GM21786 (cell line): ENCODE data around the gene GFRA1.

Source experiments
- ATAC-seq: cut with Tn5 transposase; IDR thresholded peaks from one replicate; pipeline ENCODE4 v1.9.1; 2021; ENCODE audit not compliant: unreplicated experiment

The GFRA1 gene

DNA sequence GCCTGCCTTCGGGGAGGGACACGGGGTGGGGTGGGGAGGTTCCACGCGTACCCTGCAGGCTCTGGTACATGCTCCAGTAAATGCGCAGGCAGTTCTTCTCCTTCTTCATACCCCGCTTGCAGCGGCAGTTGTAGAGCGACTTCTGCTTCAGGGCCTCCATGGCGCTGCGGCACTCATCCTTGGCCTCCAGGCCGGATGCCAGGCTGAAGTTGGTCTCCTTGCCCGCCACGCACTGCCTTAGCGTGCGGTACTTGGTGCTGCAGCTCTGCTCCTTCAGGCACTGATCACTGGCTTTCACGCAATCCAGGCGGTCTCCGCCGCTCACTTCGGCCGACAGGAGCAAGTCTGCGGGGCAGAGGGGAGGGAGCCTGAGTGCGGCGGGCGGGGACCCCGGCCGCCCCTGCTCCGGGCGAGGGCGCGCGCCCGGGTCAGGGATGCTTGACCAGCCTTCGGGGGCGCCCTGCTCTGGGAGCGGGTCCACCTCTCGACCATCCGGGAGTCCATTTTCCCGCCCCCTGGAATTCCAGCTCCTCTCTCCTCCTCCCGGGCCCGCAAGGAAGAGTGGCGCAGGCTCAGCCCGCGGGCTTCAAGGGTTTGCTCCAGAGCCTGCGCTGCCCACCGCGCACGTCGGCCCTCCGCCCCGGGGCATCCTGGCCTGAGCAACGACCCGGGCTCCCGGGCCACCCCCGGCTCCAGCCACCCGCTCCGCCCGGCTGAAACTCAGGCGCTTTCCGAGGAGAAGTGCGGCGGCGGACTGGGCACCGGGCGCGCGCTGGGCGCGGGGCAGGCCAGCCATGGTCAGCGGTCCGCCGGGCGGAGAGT lies 2.0 kb downstream of the GFRA1 start:
- ATAC-seq, result no peak

DNA sequence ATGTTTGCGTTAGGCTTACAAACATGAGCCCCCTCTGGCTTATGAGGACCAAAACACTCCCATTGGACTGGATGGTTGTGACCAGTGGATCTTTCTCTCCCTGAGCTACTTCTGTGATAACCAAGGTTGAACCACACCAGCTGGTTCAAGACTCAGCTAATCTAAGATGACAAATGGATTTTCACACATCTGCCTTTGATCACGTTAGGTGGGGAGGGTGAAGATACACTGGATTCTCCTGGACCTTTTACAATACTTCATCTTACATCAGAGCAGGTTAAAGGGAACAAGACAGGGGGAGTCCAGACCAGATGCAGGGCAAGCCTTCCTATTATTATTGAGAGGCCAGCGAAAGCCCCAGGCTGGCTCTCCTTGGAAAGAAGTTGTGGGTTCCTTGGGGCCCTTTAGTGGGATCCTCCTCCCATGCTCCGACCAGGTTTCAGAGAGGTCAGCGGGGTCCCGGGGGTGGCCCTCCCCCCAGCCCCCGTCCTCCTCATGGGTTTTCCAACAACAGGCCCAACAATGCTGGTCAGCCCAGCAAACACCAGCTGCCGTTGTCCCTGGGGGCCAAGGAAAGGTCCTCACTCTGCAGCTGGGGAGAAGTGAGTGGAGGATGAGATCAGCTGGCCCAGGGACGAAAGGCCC lies 2.8 kb downstream of the GFRA1 start:
- no peak for ATAC-seq

DNA sequence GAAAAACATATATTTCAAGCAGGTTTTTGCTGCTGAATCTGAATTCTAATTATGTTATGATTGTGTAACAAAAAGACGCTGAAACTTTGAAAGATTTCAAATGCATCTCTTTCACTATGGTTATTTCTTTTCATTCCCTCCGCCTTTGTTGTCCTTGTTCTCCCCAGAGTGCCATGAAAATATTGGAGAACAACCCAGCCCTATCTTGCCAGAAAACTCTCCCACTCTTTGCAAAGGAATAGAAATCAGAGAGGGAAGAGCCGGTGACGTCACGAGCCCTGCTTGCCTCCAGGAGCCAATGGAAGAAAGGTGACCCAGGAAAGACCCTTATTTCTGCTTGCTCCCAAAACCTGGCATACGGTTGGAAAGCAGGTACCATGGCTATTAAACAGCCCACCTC lies 3.4 kb downstream of the GFRA1 start:
- ATAC-seq, result no peak

DNA sequence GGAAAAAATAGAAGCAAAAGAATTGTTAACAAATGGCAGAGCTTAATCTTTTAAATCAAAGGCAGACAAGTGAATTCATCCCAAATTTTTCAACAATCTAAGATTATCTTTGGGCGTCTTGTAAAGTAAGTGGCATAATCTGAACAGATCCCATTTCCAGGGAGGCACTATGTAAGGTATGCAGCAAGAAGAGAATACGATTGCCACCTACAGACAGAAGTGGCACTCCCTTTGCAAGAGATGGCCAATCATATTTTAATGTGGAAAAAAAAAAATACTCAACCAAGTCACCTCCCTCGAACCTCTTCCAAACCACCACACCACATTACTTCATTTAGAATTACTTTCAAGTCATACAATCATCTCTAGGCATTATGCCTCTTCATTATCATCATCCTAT lies 4.0 kb downstream of the GFRA1 start:
- ATAC-seq, result no peak

DNA sequence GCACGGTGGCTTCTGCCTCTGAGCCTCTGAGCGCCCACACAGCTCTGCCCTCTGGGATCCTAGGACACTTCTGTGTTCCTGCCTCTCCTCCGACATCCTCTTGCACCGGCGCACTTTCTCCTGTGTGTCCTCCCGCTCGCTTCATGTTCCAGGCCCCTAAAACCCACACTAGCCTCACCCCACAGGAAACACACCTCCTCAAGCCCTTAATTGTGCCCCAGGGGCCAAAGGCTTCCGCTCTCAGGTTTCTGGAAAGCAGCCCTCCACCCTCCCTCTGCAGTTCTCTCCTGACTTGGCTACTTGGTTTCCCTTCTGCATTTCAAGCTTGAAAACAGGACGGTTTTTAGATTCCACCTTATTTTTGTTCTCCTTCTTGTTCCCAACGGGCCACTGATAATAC lies 7.3 kb downstream of the GFRA1 start:
- ATAC-seq, result no peak

DNA sequence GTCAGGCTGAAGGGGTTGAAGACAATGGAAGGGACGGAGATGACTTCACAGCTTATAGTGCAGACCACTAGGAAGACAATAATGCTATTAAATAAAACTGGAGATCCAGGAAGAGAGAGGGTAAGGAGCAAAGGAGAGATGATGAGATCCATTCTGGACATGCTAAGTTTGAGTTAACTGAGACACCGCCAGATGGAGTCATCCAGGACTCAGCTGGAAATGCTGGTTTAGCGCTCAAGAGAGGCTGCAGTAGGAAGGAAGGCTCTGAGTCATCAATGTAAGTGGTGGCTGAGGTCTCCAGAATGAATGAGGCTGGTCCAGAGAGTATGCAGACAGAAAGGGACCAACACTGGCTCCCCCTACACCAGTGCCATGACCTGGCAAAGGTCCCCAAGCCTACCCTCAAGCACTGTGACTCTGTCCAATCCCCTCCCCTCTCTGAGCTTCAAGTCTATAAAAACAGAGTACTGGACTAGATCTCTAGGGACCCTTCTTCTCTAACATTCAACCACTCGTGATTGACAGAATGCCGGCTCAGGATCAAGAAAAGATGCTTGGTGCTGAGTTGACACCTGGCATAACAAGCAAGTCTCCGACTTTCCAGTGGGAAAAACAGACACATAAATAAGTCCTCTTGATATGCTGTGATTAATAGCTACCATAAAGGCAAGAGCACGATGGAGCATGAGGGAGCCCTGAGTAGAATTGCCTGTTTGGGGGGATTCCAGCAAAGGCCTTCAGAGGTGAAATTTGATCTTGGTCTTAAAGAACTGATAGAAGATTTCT lies 8.9 kb downstream of the GFRA1 start:
- no peak for ATAC-seq

DNA sequence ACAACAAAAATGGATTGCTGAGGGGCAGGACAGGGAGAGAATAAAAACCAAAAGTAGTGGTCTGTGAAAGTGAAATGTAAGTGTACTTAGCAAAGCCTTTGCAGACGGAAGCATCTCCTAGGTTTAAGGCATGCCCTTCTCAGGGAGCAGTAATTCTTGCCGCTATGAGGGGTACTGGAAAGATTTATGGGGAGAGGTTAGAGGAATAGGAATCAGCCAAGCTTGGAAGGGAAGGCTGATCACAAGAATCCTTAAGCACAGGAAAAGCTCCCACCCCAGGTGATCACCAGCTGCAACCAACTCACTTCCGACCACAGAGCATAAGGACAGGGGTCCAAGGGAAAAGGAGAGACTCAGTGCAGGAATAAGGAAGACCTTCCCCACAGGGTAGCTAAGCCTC lies 10.3 kb downstream of the GFRA1 start:
- ATAC-seq, result no peak

DNA sequence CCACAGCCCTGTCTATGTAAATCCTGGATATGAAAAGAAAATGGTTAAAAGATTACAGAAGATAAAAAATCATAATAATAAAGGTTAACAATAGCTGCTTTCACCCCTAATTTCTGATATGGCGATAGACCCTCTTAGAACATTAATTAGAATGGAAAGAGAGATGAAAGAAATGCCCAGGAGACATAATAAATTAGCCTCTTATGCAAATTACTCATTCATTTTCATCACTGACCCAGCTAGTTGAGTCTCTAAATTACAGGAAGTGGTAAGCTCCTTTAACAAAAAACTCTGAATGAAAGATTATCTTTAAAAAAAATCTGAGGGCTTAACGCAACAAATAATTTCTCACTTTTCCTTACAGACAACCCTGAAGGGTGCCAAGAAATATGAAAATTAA lies 12.4 kb downstream of the GFRA1 start:
- ATAC-seq, result no peak

DNA sequence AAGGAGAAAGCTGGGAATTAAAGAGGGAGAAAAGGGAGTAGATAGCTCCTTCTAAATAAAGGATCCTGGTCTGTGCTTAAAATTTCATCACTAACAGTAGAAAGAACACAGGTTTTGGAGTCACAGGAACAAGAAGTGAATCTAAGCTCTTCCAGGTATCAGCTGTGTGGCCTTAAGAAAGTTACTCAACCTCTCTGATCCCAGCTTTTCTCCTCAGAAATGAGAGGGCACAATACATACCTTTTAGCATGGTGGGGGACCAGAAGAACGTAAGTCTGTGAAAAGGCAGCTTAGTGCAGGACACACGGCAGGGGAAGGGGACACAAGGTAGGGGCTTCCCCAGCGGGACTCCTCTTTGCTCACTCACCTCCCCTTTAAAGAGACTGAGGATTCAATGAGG lies 13.4 kb downstream of the GFRA1 start:
- ATAC-seq, result no peak

DNA sequence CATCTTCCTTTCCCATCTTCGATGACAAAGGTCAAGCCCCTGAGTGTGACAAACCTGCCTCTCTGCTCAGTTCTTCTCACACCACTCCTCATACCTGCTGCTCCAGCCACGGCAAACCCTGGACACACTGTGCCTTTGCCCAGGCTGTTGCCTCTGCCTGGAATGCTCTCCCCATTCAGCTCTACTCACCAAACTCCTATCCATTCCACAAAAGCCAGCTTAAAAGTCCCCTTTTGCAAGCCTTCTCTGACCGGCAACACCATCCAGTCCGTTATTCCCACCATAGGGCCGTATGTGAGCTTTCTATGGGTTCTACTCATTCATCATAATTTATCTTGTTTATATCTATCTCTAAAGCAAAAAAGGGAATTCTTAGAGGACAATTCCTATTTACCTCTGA lies 15.2 kb downstream of the GFRA1 start:
- no peak for ATAC-seq

DNA sequence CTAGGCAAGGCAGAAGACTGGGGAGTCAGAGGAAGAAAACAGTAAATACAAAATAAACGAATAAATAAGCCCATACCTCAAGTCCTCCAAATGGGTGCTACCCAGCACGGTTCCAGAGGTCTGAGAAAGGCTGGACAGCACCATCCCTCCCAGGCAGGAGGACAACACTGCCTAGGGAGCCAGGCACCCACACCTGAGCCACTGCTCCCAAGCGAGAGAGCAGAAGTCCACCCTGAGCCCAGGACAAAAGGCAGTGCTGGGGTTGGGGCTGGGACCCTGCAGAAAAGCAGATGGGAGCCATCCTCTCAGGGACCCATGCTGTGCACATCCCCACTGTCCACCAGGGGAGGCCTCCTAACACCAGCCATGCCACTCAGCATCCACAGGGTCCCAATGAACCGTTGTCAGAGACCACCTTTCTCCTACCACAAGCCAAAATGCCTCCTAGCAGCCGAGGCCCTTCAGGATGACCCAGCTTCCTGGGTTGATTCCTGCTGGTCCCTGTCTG lies 16.2 kb downstream of the GFRA1 start:
- no peak for ATAC-seq

DNA sequence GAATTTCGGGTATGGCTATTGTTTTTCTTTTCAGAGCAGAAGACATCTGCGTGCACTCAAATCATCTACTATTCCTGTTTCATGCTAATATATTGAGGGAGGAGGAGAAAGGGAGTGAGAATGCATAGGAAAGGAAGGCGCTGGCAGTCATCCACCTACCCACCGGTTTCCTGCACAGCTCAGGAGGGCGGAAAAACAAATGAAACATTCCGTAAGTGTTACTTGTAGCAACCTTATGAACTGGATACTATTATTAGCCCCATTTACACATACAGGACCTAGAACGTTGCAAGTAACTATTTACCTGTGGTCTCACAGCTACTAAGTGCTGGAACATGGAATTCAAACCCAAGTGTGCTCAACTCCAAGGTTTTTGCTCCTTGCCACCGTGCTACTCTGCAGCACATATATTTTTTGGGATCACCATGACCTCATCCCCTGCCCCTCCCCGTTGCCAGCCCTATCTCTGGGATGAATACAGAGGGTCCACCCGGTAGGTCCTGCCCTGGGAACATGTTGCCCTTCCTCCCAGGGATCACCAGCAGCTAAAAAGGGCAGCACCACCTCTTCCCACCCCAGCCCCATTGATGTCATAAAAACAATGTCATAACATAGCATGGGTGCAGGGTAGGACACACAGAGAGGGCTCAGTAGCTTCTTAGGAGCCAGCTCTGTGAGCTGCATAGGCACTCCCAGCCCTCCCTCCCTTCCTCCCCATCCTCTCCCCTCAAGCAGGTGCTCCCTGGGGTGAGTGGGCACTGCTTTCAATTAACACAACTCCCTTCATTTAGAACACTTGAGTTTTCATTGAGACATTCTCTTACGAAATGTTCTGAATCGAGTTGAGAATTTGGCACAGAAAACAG lies 16.9 kb downstream of the GFRA1 start:
- ATAC-seq, result no peak

DNA sequence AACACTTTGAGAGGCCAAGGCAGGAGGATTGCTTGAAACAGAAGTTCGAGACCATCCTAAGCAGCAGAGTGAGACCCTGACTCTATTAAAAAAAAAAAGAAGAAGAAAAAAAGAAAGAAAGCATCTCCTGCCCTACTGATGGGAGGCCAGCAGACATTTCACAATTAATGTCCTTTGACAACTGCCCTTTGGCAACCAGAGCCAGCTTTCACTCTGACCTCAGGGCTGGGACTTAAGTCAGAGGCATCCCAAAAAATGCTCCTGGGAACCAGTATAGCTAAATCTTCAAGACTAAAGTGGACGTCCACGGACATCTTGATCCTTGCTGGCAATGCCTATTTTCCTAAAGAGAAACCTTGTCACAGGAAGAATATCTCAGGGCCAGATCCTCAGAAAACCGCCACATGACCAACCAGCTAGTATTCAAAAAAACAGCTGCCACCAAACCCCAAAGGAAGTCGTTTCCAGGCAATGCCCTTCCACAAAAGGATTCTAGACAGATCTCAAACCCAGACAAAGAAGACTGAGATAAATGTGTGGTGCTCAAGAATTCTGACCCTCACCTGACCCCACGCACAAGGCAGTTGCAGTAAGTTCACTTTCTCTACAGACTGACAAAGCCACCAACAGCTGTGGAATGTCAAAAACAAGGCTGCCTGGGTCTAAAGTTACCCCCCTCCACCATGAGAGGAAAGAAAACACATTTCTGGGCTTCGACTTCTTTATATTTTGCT lies 18.4 kb downstream of the GFRA1 start:
- no peak for ATAC-seq

DNA sequence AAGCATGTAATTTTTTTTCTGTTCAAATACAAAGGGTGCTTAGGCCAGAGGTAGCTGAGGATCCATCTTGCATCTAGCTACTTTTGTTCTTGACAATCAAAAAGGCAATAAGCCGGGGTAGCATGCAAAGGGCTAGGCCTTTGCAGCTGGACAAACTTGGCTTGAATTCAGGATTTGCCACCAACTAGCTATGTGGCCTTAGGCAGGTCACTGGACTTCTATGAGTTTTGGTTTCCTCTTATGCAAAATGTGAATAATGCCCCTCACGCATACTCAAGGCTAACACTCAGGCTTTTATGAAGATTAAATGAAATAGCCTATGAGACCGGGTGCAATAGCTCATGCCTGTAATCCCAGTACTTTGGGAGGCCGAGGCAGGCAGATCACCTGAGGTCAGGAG lies 19.3 kb downstream of the GFRA1 start:
- no peak for ATAC-seq

DNA sequence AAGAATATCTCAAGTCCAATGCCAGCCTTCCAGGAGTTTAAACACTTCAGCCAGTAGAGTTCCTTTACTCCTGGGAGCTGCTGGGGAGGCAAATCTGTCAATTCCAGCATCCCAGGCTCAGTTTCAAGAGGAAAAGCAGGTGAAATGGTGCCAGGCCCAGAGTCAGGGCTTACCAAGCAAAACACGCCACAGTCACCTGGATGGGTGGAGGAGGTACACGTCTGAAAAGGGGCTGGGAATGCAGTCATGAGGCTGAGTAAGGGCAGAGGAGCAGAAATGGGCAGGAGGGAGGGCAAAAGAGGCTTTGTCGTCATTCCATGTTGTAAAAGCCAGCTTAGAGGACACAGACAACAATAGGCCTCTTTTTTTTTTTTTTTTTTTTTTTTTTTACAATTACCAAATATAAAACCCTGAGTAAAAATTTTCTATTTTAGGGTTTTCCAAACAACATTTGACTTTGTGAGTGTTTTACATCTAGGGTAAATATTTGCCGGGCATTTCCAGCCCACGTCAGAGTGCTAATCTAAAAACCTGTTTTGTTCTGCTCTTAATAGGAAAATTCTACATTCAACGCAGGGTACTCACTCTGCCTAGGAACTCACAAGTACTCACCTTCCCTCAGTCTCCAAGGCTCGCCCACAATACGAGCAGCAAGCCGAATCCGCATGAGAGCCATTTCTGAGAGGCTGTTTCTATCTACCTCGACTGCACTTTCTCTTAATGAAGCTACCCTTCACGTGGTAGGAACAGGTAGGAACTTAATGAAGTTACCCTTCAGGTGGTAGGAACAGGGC lies 21.2 kb downstream of the GFRA1 start:
- ATAC-seq, result no peak

DNA sequence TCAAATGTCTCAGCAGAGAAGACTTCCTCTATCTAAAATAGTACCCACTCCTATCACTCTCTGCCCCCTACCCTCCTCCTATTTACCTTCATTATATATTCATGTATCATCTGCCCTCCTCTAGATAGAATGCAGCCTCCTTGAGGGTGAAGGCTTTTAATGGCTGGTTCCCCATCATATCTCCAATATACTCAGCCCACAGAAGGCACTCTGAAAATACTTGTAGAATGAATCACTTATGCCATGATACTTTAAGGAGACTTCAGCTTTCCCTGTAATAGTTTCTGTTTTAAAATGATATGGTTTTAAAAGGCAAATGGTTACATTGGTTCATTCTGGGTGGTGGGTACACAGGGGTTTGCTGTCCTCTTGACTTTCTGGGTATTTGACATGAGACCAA lies 25.3 kb downstream of the GFRA1 start:
- ATAC-seq, result no peak

DNA sequence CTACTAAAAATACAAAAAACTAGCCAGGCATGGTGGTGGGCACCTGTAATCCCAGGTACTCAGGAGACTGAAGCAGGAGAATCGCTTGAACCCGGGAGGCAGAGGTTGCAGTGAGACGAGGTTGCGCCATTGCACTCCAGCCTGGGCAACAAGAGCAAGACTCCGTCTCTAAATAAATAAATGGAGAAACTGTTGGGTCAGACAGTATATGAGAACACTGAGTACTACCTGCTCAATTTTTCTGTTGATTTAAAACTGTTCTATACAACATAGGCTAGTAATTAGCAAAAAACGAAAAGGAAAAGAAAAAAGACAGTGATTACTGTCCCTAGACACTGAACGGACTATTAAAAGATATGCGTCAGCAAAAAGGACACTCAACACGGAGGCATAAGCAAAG lies 26.7 kb downstream of the GFRA1 start:
- no peak for ATAC-seq

DNA sequence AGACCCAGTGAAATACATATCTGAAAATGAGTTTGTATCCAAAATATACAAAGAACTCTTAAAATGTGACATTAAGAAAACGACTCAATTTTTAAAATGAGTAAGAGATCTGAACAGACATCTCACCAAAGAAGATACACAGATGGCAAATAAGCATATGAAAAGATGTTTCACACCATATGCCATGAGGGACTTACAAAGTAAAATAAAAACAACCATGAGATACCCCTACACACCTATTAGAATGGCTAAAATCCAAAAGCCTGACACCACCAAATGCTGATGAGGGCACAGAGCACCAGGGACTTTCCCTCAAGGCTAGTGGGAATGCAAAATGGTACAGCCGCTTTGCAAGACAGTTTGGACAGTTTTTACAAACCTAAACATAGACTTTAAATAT lies 27.9 kb downstream of the GFRA1 start:
- ATAC-seq, result no peak

DNA sequence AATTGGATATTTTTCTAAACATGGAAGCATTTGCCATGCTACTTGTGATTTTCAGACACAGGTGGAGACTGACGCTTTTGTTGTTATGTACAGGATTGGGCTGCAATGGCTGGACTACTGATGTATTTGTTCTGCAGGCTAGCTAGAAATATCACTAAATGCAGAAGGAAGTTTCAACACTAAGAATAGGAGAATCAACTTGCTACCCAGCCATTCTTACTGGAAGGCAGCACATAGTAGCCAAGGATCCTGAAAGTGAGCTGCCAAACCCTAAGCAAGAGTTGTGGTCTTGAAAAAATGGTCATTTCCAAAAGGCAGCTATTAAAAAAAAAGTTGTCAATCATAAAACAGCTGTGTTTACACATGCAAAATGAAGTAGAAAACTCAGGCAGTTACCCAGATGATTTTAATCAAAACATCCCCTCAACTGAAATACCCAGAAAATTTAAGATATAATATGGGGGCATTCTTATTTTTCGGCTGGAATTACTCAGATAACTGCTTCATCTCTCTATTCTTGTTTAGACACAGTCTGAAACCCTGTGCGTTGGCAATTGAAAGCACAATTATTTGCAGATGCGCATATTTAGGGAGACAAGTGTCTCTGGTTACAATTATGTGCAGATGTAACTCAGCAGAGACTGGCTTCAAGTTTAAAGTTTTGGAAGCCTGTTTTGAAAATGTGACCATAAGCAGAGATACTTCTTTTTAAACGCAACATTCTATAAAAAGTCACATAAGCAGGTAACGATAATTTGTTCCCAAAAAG lies 31.2 kb downstream of the GFRA1 start:
- no peak for ATAC-seq
